Tibial artery (tissue), 4 donors: ENCODE measurements around the gene COL18A1.

Source experiments
- DNase-seq, 2 donors: peaks; one replicate each; pipeline ENCODE4 v3.0.0-alpha.2; 2019
- H3K27ac ChIP-seq, 2 donors: fragments of 200-600 bp; sonication (generic) in 1 of 2; 1 replicate in 1 of 2; 2 replicates in 1 of 2; pipeline ENCODE4 v1.5.1; 2018 to 2019; ENCODE audit warnings: mild to moderate bottlenecking in 1 of 2
- H3K27me3 ChIP-seq, 2 donors: fragments of 200-600 bp; sonication (generic) in 1 of 2; one replicate each; pipeline versions ENCODE4 v1.5.1 to v1.6.0; 2016 to 2019
- H3K36me3 ChIP-seq, 3 donors: fragments of 200-600 bp; sonication (generic) in 2 of 3; one replicate each; pipeline ENCODE4 v1.5.1; 2016 to 2019; ENCODE audit warnings: mild to moderate bottlenecking in 2 of 3
- H3K4me1 ChIP-seq, 4 donors: fragments of 200-600 bp; sonication (generic) in 2 of 4; 1 replicate in 3 of 4; 2 replicates in 1 of 4; pipeline ENCODE4 v1.5.1; 2016 to 2019
- H3K4me3 ChIP-seq, 2 donors: fragments of 200-600 bp; sonication (generic) in 1 of 2; 1 replicate in 1 of 2; 2 replicates in 1 of 2; pipeline ENCODE4 v1.5.1; 2018 to 2019; ENCODE audit warnings: mild to moderate bottlenecking in 2 of 2
- H3K9me3 ChIP-seq, 3 donors: fragments of 200-600 bp; sonication (generic) in 1 of 3; one replicate each; pipeline ENCODE4 v1.5.1; 2016 to 2019
- intact Hi-C: fragments of 100-400 bp; cut with DNase I; formaldehyde crosslinking; loops from one replicate; pipeline ENCODE4 v1.15.0; 2023; ENCODE audit warnings: low total_unique reads
- TF ChIP-seq, protein P1 (sequence below), 2 experiments: fragments of 200-600 bp in 1 of 2; fragments of 450-650 bp in 1 of 2; IDR thresholded peaks; one replicate each; pipeline ENCODE4 v1.5.1; 2017 to 2019; ENCODE audit warnings: antibody characterized with exemption in 2 of 2, mild to moderate bottlenecking in 1 of 2, moderate library complexity in 1 of 2

The COL18A1 gene

GRCh38 chr21:45472445-45473365, 67.7 kb downstream of the COL18A1 start:
- H3K36me3 ChIP-seq = peaks cover 41 to 49% (median 48%) of the 10 kb centered on the region in 3 donors
- no peak for DNase-seq
- H3K27me3 ChIP-seq = no peaks in the 10 kb centered on the region
- H3K4me3 ChIP-seq = no peak overlapping the region
- H3K27ac ChIP-seq = peak overlapping the region; percentile 87 to 90
- TF ChIP-seq, protein P1, sequence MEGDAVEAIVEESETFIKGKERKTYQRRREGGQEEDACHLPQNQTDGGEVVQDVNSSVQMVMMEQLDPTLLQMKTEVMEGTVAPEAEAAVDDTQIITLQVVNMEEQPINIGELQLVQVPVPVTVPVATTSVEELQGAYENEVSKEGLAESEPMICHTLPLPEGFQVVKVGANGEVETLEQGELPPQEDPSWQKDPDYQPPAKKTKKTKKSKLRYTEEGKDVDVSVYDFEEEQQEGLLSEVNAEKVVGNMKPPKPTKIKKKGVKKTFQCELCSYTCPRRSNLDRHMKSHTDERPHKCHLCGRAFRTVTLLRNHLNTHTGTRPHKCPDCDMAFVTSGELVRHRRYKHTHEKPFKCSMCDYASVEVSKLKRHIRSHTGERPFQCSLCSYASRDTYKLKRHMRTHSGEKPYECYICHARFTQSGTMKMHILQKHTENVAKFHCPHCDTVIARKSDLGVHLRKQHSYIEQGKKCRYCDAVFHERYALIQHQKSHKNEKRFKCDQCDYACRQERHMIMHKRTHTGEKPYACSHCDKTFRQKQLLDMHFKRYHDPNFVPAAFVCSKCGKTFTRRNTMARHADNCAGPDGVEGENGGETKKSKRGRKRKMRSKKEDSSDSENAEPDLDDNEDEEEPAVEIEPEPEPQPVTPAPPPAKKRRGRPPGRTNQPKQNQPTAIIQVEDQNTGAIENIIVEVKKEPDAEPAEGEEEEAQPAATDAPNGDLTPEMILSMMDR (IDR thresholded peaks at IDR 0.05) = no peak
- H3K9me3 ChIP-seq = no peaks in the 10 kb centered on the region
- intact Hi-C loops = no loop called here
- H3K4me1 ChIP-seq = peaks cover 0 to 61% (median 43%) of the 10 kb centered on the region in 4 donors

DNA sequence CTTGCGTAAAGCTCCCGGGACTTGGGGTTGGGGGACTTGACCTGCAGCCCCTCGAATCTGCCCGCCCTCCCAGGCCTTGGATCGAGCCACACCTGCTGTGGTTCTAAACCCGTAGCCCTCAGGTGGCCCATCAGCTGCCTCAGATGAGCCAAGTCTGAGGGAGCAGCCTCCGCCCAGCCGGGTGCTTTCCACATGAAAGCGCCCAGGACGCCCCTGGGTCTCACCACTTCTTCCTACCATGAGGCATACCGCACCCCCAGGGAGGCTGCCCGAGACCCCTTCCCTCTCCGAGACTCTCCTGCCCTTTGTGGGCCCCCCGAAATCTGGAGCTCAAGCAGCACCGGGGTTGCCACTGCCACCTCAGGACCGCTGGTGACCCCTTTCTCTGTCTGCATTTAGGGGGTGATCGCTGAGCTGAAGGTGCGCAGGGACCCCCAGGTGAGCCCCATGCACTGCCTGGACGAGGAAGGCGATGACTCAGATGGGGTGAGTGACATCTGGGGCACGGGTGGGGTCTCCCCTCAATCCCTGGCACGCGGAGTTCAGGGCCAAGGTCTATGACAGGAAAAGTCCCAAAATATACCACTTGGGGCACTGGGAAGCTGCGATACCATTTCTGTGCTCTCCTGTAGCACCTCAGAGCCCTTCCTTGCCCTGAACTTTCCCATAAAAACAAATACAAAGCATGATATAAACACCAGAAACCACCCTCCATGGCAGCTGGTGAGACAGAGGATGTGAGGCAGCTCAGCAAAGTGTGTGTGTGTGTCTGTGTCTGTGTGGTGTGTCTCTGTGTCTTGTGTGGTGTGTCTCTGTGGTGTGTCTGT, 68.7 kb downstream of the COL18A1 start:
- TF ChIP-seq, protein P1 (IDR thresholded peaks at IDR 0.05) = no peak
- Histone ChIP-seq H3K9me3 (no peaks in the 10 kb centered on the region), H3K27ac (peak overlapping the region; percentile 87 to 90), H3K36me3 (peaks cover 38 to 51% (median 49%) of the 10 kb centered on the region in 3 donors), H3K27me3 (no peaks in the 10 kb centered on the region), H3K4me3 (no peak overlapping the region), H3K4me1 (peaks cover 0 to 55% (median 45%) of the 10 kb centered on the region in 4 donors)
- DNase-seq = no peak
- intact Hi-C loops = no loop called here

- no peaks in the 10 kb centered on the region for H3K9me3 ChIP-seq
- intact Hi-C loops = no loop called here
- TF ChIP-seq, protein P1 (IDR thresholded peaks at IDR 0.05) = no peak
- no peak overlapping the region for H3K4me3 ChIP-seq
- H3K27ac ChIP-seq = peak overlapping the region; percentile 21 to 90
- peaks cover 0 to 47% (median 38%) of the 10 kb centered on the region in 4 donors for H3K4me1 ChIP-seq
- H3K27me3 ChIP-seq = no peaks in the 10 kb centered on the region
- no peak for DNase-seq
- H3K36me3 ChIP-seq = peaks cover 38 to 51% (median 49%) of the 10 kb centered on the region in 3 donors
Observed at GRCh38 chr21:45474323-45474950, 69.5 kb downstream of the COL18A1 start.

GRCh38 chr21:45475004-45475685, 70.2 kb downstream of the COL18A1 start:
- intact Hi-C loops = no loop called here
- H3K27me3 ChIP-seq = no peaks in the 10 kb centered on the region
- DNase-seq = no peak
- peaks cover 0 to 40% (median 31%) of the 10 kb centered on the region in 4 donors for H3K4me1 ChIP-seq
- no peaks in the 10 kb centered on the region for H3K9me3 ChIP-seq
- H3K4me3 ChIP-seq = no peak overlapping the region
- TF ChIP-seq, protein P1 (IDR thresholded peaks at IDR 0.05) = no peak
- H3K27ac ChIP-seq = no peak overlapping the region
- peaks cover 45 to 56% (median 53%) of the 10 kb centered on the region in 3 donors for H3K36me3 ChIP-seq
